Measurements from ENCODE around the gene ACSF2. TPM values are rescaled to one million over a fixed set of nuclear protein-coding genes. Genes with fewer than 3 reads are reported as not detected.
A peak's percentile ranks its signal among the peaks of the same experiment; 100 is the strongest.

ACSF2 gene, protein sequence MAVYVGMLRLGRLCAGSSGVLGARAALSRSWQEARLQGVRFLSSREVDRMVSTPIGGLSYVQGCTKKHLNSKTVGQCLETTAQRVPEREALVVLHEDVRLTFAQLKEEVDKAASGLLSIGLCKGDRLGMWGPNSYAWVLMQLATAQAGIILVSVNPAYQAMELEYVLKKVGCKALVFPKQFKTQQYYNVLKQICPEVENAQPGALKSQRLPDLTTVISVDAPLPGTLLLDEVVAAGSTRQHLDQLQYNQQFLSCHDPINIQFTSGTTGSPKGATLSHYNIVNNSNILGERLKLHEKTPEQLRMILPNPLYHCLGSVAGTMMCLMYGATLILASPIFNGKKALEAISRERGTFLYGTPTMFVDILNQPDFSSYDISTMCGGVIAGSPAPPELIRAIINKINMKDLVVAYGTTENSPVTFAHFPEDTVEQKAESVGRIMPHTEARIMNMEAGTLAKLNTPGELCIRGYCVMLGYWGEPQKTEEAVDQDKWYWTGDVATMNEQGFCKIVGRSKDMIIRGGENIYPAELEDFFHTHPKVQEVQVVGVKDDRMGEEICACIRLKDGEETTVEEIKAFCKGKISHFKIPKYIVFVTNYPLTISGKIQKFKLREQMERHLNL
- total RNA-seq (2014; rRNA removed; shearing (Covaris generic)), result 14.8 and 16.2 TPM in 2 replicates

DNA sequence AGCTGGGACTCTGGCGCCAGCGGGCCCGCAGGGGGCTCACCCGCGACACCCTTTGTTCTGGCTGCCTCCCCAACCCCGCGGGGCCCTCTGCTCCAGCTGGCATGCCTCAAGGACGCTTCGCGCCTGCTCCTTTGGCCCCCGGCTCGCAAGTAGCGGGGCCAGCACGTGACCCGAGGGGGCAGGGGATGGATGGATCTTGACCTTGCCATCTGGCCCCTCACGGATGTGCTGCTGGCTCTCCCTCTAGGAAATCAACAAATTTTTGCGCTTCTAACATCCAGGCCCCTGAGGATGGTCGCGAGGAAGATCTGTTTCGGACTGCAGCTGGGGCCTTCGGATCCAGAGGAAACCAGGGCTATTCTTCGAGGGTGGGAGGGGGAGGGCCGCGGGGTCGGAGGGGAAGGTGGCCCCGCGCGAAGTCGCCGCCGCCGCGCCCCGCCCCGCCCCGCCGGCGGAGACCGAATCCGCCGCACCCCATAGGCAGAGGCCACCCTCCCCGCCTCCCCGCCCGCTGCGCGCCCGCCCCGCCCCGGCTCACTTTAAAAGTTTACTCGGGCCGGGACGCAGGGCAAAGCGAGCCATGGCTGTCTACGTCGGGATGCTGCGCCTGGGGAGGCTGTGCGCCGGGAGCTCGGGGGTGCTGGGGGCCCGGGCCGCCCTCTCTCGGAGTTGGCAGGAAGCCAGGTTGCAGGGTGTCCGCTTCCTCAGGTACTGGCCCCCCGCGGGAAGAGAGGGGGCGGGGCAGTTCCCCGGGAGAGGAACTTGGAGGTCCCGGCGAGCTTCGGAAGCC lies at the start of gene ACSF2:
ACSF2 (plus strand) TSS at position 537 of the 790 bp plus-strand sequence; CDS start at position 581, 44 bp downstream.
- Histone ChIP-seq H3K27me3 (ENCODE audit: control insufficient read depth, insufficient read depth, low read length) (peaks cover 7% of the 10 kb centered on the region), H3K4me3 (ENCODE audit: insufficient read depth, low read depth, low read length) (peak within 1 kb of the TSS; percentile 60), H3K36me3 (replicated peaks; ENCODE audit: control insufficient read depth, insufficient read depth, low read length) (no peaks in the 10 kb centered on the region)
- peak; percentile 92 for DNase-seq

DNA sequence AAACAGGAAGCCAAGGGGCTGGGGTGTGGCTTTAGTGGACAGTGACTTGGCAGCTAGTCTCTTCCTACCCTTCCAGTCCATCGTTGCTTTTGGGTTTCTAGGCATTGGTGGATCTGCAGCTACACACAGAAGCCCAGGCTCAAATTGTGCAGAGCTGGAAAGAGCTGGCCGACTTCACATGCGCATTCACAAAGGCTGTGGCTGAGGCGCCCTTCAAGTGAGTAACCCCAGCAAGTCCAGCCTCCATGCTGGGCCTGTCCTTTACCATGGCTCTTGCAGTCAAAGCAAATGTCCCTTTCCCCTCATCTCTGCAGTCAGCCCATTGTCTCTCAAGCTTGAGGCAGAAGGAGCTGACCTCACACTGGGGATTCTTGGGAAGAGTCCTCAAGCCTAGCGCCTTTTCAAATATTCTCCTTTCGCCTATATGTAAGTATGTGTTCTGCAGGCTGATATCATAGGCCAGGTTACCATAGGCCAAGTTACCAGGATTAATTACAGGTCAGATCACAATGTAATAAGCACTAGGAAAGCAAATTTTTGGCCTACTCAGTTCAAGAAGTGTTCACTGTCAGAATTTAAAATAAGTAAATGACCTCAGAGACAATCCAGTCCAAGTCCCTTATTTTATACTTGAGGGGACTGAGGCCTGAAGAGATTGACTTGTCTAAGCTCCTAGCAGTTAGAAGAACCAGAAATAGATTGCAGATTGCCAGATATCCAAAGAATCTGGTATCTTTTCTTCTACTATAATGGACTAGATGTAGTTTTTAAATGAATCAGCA lies 46.5 kb upstream of the ACSF2 start:
- no peak for DNase-seq
- H3K36me3 ChIP-seq (replicated peaks; ENCODE audit: control insufficient read depth, insufficient read depth, low read length), result peaks cover 27% of the 10 kb centered on the region
- no peaks in the 10 kb centered on the region for H3K27me3 ChIP-seq (ENCODE audit: control insufficient read depth, insufficient read depth, low read length)
- no peak overlapping the region for H3K4me3 ChIP-seq (ENCODE audit: insufficient read depth, low read depth, low read length)

DNA sequence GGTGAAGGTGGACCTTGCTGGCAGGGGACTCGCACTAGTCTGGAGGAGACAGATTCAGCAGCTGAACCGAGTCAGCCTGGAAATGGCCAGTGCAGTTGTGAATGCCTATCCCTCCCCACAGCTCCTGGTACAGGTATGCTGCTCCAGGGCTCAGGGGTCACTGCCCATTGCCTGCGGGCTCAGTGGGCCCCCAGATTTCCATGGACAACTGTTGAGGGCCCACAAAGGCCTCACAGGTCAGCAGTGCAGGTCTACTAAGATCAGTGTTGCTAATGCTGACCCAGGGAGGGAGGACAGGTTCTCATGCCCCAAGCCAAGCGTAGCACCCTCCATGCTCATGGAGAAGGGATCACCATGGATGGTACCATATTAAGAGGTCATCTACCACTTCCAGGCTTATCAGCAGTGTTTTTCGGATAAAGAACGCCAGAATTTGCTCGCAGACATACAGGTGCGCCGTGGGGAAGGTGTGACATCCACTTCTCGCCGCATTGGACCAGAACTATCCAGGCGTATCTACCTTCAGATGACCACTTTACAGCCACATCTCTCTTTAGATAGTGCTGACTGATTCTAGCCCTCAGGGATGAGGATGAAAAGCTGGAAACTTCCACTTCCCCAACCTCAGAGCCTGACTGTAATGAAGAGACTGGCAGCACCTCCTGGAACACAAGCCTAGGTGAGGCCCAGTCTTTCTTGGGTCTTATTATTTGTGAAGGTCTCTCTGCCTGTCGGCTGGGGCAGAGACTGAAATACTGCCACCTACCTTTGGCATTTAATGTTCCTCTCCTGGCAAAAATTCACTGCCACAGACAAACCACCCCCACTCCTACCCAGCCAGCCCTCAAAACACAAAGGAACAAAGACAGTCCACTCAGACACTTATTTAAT lies 45.4 kb upstream of the ACSF2 start:
- no peak overlapping the region for H3K4me3 ChIP-seq (ENCODE audit: insufficient read depth, low read depth, low read length)
- peaks cover 35% of the 10 kb centered on the region for H3K36me3 ChIP-seq (replicated peaks; ENCODE audit: control insufficient read depth, insufficient read depth, low read length)
- no peaks in the 10 kb centered on the region for H3K27me3 ChIP-seq (ENCODE audit: control insufficient read depth, insufficient read depth, low read length)
- DNase-seq, result peak; percentile 40

DNA sequence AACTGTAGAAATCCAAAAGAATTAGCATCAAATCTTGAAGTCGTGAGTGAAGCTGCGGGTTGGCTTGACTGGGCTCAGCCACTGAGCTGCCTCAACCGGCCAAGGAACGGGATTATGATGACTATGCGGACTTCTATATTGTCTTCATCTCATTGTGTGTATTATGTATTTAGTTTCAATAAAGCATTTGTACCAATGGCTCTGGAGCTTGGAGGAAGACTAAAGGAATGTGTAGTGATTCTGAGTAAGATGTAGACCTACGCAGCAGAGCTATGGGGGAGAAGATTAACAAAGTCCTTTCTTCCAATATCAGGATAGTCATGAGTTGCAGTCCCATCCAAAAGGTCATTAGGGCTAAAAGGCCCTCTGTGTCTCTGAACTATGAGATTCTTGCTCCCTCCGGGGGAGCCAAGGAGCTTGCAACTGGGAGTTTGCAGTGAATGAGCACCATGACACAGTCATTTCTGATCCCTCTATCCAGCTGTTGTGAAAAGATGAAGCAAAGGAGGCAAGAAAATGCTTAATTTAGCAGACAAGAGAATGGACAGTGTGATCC lies 44.7 kb upstream of the ACSF2 start:
- no peak overlapping the region for H3K4me3 ChIP-seq (ENCODE audit: insufficient read depth, low read depth, low read length)
- no peaks in the 10 kb centered on the region for H3K27me3 ChIP-seq (ENCODE audit: control insufficient read depth, insufficient read depth, low read length)
- H3K36me3 ChIP-seq (replicated peaks; ENCODE audit: control insufficient read depth, insufficient read depth, low read length), result peaks cover 36% of the 10 kb centered on the region
- no peak for DNase-seq

DNA sequence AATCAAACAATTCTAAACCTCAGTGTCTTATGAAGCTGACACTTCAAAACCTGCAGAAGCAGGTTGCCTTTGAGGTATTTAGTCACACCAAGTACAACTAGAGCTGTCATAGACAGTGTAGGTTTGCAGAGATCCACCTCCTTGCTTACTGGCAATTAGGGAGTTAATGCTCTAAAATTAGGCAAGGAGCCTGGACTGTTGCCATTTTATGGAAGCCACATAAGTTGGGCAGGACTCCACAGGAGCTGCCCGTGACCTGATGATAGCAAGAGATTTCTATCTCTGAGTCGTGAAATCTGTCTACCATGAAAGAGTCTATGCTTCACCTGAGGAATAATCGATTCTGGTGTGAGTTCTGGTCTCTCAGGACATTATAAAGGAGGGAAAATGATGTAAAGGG lies 44.1 kb upstream of the ACSF2 start:
- DNase-seq, result no peak
- H3K4me3 ChIP-seq (ENCODE audit: insufficient read depth, low read depth, low read length), result no peak overlapping the region
- peaks cover 40% of the 10 kb centered on the region for H3K36me3 ChIP-seq (replicated peaks; ENCODE audit: control insufficient read depth, insufficient read depth, low read length)
- H3K27me3 ChIP-seq (ENCODE audit: control insufficient read depth, insufficient read depth, low read length), result no peaks in the 10 kb centered on the region

DNA sequence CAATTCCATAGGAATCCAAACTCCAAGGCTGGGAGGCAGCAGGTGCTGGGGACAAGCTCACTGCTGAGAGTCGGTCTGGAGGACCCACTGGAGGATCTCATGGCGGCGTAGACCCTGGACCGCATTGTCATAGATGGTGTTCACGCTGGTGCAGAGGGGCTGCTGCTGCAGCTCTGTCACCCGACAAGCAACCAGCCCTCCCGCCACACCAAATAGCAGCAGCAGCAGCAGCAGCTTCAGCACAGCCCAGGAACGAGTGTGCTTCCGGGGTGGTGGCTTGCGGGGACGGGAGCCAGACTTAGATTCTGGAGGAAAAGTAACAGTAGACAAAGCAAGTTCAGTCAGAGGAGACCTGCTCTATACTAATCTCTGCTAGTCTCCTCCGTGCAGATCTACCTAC lies 43.1 kb upstream of the ACSF2 start:
- DNase-seq, result no peak
- H3K36me3 ChIP-seq (replicated peaks; ENCODE audit: control insufficient read depth, insufficient read depth, low read length), result peaks cover 49% of the 10 kb centered on the region

DNA sequence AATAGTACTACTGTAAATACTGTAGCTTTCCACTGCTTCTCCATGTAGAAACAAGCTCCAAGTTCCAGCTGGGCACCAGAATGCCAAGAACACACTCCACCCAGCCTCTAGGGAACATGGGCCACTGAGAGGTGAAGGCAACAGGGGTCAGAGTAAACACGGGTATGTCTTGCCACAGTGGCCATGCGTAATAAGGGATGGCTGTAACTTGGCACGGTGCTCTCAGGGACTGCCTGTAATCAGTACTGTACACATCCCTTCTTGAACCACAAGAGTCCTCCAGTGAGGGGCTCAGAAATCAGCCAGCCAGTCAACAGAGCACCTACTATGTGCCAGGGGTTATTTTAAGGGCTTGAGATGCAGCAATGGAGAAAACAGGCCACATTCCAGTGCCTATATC lies 39.5 kb upstream of the ACSF2 start:
- DNase-seq, result no peak
- Histone ChIP-seq H3K4me3 (ENCODE audit: insufficient read depth, low read depth, low read length) (no peak overlapping the region), H3K36me3 (replicated peaks; ENCODE audit: control insufficient read depth, insufficient read depth, low read length) (peaks cover 50% of the 10 kb centered on the region), H3K27me3 (ENCODE audit: control insufficient read depth, insufficient read depth, low read length) (no peaks in the 10 kb centered on the region)

More for the DNA sequence above, 43.1 kb upstream of the ACSF2 start:
- Histone ChIP-seq H3K27me3 (ENCODE audit: control insufficient read depth, insufficient read depth, low read length) (no peaks in the 10 kb centered on the region), H3K4me3 (ENCODE audit: insufficient read depth, low read depth, low read length) (no peak overlapping the region)

DNA sequence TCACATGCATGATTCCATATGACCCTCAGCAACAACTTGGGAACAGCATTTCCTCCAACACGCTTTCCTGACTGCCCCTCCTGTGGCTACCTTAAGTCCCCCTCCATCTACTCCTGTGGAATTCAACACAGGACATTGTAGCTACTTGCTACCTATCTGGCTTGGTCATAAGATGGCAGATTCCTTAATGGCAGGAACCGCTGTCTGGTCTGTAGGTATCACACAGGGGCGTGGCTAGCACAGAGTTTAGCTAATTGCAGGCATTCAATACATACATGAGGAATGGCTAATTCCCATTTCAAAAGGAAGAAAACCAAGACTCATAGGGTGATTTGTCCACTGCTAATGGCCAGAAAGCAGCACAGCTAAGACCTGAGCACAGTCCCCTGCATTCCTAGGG lies 37.3 kb upstream of the ACSF2 start:
- peaks cover 62% of the 10 kb centered on the region for H3K36me3 ChIP-seq (replicated peaks; ENCODE audit: control insufficient read depth, insufficient read depth, low read length)
- no peak for DNase-seq
- no peak overlapping the region for H3K4me3 ChIP-seq (ENCODE audit: insufficient read depth, low read depth, low read length)
- H3K27me3 ChIP-seq (ENCODE audit: control insufficient read depth, insufficient read depth, low read length), result no peaks in the 10 kb centered on the region

DNA sequence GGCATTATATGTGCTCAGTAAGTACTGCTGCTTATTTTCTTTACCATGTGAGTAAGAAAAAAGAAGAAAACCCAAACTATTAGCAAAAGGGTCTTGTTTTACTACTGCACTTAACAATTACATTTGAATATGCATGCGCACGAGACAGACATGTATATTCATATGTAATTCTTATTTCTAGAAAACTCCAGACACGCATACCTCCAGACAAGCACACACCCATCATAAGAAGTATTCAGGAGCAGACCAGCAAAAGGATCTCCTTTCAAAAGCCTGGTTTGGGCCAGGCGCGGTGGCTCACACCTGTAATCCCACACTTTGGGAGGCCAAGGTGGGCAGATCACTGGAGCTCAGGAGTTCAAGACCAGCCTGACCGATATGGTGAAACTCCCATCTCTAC lies 36.5 kb upstream of the ACSF2 start:
- no peak overlapping the region for H3K4me3 ChIP-seq (ENCODE audit: insufficient read depth, low read depth, low read length)
- H3K27me3 ChIP-seq (ENCODE audit: control insufficient read depth, insufficient read depth, low read length), result no peaks in the 10 kb centered on the region
- no peak for DNase-seq
- H3K36me3 ChIP-seq (replicated peaks; ENCODE audit: control insufficient read depth, insufficient read depth, low read length), result peaks cover 67% of the 10 kb centered on the region

DNA sequence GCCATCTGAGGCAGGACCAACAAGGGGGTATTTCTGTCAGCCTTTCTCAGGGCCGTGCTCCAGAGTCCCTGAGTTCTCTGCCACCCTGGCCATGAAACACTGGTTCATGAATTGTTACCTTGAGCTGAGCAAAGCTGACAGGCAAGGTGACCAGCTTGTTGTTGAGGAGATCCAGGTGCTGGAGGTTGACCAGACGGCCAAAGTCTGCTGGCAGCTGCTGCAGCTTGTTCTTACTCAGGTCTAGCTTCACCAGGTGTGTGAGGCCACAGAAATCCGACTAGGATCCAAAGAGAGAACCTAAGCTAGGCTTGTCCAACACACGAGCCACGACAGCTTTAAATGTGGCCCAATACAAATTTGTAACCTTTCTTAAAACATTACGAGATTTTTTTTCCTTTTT lies 33.4 kb upstream of the ACSF2 start:
- DNase-seq, result no peak
- H3K27me3 ChIP-seq (ENCODE audit: control insufficient read depth, insufficient read depth, low read length), result no peaks in the 10 kb centered on the region
- H3K36me3 ChIP-seq (replicated peaks; ENCODE audit: control insufficient read depth, insufficient read depth, low read length), result peaks cover 48% of the 10 kb centered on the region
- H3K4me3 ChIP-seq (ENCODE audit: insufficient read depth, low read depth, low read length), result no peak overlapping the region

DNA sequence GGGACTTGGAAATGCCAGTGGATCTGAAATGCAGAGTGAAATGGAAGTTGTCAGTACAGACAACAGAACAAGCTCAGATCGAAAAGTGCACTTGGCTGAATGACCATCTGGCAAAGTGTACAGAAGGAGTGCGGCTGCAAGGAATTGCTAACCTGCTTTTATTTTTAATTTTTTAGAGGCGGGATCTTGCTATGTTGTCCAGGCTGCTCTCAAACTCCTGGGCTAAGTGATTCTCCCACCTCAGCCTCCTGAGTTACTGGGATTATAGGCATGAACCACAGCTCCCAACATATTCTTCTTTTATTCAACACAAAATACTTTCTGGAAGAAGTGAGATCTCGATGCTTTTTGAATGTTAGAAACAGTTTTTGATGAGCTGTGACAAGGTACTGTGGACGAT lies 32.3 kb upstream of the ACSF2 start:
- DNase-seq, result no peak
- Histone ChIP-seq H3K27me3 (ENCODE audit: control insufficient read depth, insufficient read depth, low read length) (no peaks in the 10 kb centered on the region), H3K4me3 (ENCODE audit: insufficient read depth, low read depth, low read length) (no peak overlapping the region), H3K36me3 (replicated peaks; ENCODE audit: control insufficient read depth, insufficient read depth, low read length) (peaks cover 42% of the 10 kb centered on the region)

DNA sequence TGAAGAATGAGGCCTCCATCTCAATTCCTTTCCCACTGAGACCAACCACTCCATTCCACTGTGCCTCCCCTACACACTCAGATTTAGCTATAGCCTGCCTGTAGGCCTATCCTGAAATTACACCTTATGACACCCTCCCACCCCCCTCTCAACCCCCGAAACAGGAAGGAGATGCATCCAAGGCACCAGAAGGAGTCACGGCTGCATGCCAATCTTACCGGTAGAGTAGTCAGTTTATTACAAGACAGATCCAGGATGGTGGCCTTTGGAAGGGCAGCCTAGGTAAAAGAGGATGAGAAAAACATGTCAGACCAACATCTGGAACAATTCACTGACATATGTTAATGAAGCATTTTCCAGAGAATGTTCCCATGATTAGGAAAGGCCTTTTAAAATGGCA lies 31.3 kb upstream of the ACSF2 start:
- DNase-seq, result no peak
- H3K36me3 ChIP-seq (replicated peaks; ENCODE audit: control insufficient read depth, insufficient read depth, low read length), result peaks cover 39% of the 10 kb centered on the region
- H3K4me3 ChIP-seq (ENCODE audit: insufficient read depth, low read depth, low read length), result no peak overlapping the region
- no peaks in the 10 kb centered on the region for H3K27me3 ChIP-seq (ENCODE audit: control insufficient read depth, insufficient read depth, low read length)
